Liver (tissue), 9 donors: ENCODE data around the gene PON1. TPM values are rescaled to one million over a fixed set of nuclear protein-coding genes. Genes with fewer than 3 reads are reported as not detected.

Experiments used
- DNase-seq: peaks from one replicate; pipeline ENCODE4 v3.0.0-alpha.2; 2017; ENCODE audit warnings: low spot score
- H3K27ac ChIP-seq, 2 donors: one replicate each; pipeline ENCODE4 v1.7.0; 2013; ENCODE audit warnings: inconsistent platforms in 2 of 2, low read length in 2 of 2, control low read depth in 1 of 2, low read depth in 1 of 2, mild to moderate bottlenecking in 1 of 2
- H3K27me3 ChIP-seq, 4 donors: one replicate each; pipeline versions ENCODE4 v1.6.1 to v1.7.0; 2013; ENCODE audit warnings: low read length in 3 of 4, inconsistent platforms in 1 of 4, mild to moderate bottlenecking in 1 of 4, moderate library complexity in 1 of 4; ENCODE audit not compliant: control insufficient read depth in 4 of 4, insufficient read depth in 4 of 4
- H3K36me3 ChIP-seq, 4 donors: one replicate each; pipeline versions ENCODE4 v1.6.1 to v1.7.0; 2013; ENCODE audit warnings: low read length in 3 of 4, mild to moderate bottlenecking in 3 of 4, low read depth in 1 of 4, moderate library complexity in 1 of 4; ENCODE audit not compliant: control insufficient read depth in 4 of 4, insufficient read depth in 3 of 4
- H3K4me1 ChIP-seq, 4 donors: one replicate each; pipeline versions ENCODE4 v1.6.1 to v1.7.0; 2013; ENCODE audit warnings: low read length in 3 of 4, mild to moderate bottlenecking in 3 of 4, moderate library complexity in 1 of 4; ENCODE audit not compliant: control insufficient read depth in 4 of 4, insufficient read depth in 4 of 4
- H3K4me3 ChIP-seq, 3 donors: one replicate each; pipeline versions ENCODE4 v1.6.1 to v1.7.0; 2013; ENCODE audit warnings: low read length in 3 of 3, control low read depth in 1 of 3, low read depth in 1 of 3, mild to moderate bottlenecking in 1 of 3
- H3K9ac ChIP-seq, 2 donors: one replicate each; pipeline ENCODE4 v1.7.0; 2013; ENCODE audit warnings: low read length in 2 of 2, mild to moderate bottlenecking in 2 of 2, moderate library complexity in 2 of 2, control low read depth in 1 of 2, low read depth in 1 of 2
- H3K9me3 ChIP-seq, 4 donors: one replicate each; pipeline versions ENCODE4 v1.6.1 to v1.7.0; 2013; ENCODE audit warnings: low read length in 3 of 4; ENCODE audit not compliant: control insufficient read depth in 4 of 4
- ATF3 ChIP-seq: IDR thresholded peaks from 2 replicates; pipeline ENCODE4 v1.6.1; 2016; ENCODE audit warnings: antibody characterized with exemption
- EGR1 ChIP-seq, 2 donors: IDR thresholded peaks; 2 replicates each; pipeline ENCODE4 v1.6.1; 2016 to 2018; ENCODE audit warnings: antibody characterized with exemption in 2 of 2, low read depth in 2 of 2
- FOXA1 ChIP-seq: IDR thresholded peaks from 2 replicates; pipeline ENCODE4 v1.6.1; 2016; ENCODE audit warnings: antibody characterized with exemption
- FOXA2 ChIP-seq: IDR thresholded peaks from 2 replicates; pipeline ENCODE4 v1.6.1; 2016; ENCODE audit warnings: antibody characterized with exemption
- GABPA ChIP-seq, 2 donors: IDR thresholded peaks in 1 of 2; conservative IDR thresholded peaks in 1 of 2; 2 replicates each; pipeline ENCODE4 v1.6.1; 2016; ENCODE audit warnings: antibody characterized with exemption in 2 of 2, mild to moderate bottlenecking in 1 of 2, moderate library complexity in 1 of 2
- HNF4A ChIP-seq, 2 donors: conservative IDR thresholded peaks; 2 replicates each; pipeline ENCODE4 v1.6.1; 2016; ENCODE audit warnings: antibody characterized with exemption in 2 of 2, mild to moderate bottlenecking in 2 of 2
- HNF4G ChIP-seq: IDR thresholded peaks from 2 replicates; pipeline ENCODE4 v1.6.1; 2016; ENCODE audit warnings: antibody characterized with exemption
- JUND ChIP-seq, 2 donors: IDR thresholded peaks; 2 replicates each; pipeline ENCODE4 v1.6.1; 2016; ENCODE audit warnings: antibody characterized with exemption in 2 of 2
- NR2F2 ChIP-seq: IDR thresholded peaks from 2 replicates; pipeline ENCODE4 v1.6.1; 2016; ENCODE audit warnings: antibody characterized with exemption
- RAD21 ChIP-seq, 2 donors: IDR thresholded peaks; 2 replicates each; pipeline ENCODE4 v1.6.1; 2016; ENCODE audit warnings: antibody characterized with exemption in 2 of 2, mild to moderate bottlenecking in 2 of 2
- RXRA ChIP-seq, 2 donors: IDR thresholded peaks; 2 replicates each; pipeline ENCODE4 v1.6.1; 2017 to 2018; ENCODE audit warnings: antibody characterized with exemption in 2 of 2, mild to moderate bottlenecking in 1 of 2
- SP1 ChIP-seq: IDR thresholded peaks from 2 replicates; pipeline ENCODE4 v1.6.1; 2018; ENCODE audit warnings: antibody characterized with exemption, mild to moderate bottlenecking
- TAF1 ChIP-seq: conservative IDR thresholded peaks from 2 replicates; pipeline ENCODE4 v1.6.1; 2016; ENCODE audit warnings: antibody characterized with exemption, mild to moderate bottlenecking
- YY1 ChIP-seq: IDR thresholded peaks from 2 replicates; pipeline ENCODE4 v1.6.1; 2016; ENCODE audit warnings: antibody characterized with exemption, mild to moderate bottlenecking
- WGBS: extraction: QIAGEN DNeasy Blood & Tissue Kit; methylation state at CpG from one replicate; pipeline ENCODE4 v1.1.7; 2013; 5-methylcytosine and 5-hydroxymethylcytosine counted together
- polyA plus RNA-seq, 2 donors: library from polyadenylated mRNA; stranded (reverse) in 1 of 2; unstranded in 1 of 2; fragments of 200-250 nt in 1 of 2; fragments of >200 nt in 1 of 2; fragmentation: Nextera tagmentation in 1 of 2; extraction: Ambion mirVana in 1 of 2; gene quantifications; one replicate each; pipeline versions ENCODE4 v1.2.1 to v1.2.3, GENCODE V29; 2013 to 2015
- total RNA-seq, 2 donors: library from RNA; depleted of rRNA; stranded (reverse); fragments of >200 nt; gene quantifications; one replicate each; pipeline ENCODE4 v1.2.3, GENCODE V29; 2014
- TF ChIP-seq, protein P1 (sequence below): fragments of 150-350 bp; IDR thresholded peaks from 2 replicates; pipeline ENCODE4 v1.5.1; 2017; ENCODE audit warnings: improper control_type of control experiment, low read depth, low read length; ENCODE audit not compliant: missing input control
- TF ChIP-seq, protein P2 (sequence below): IDR thresholded peaks from 2 replicates; pipeline ENCODE4 v1.6.1; 2016; ENCODE audit warnings: antibody characterized with exemption
- TF ChIP-seq, protein P3 (sequence below): IDR thresholded peaks from 2 replicates; pipeline ENCODE4 v1.6.1; 2016; ENCODE audit warnings: antibody characterized with exemption, mild to moderate bottlenecking
- TF ChIP-seq, protein P4 (sequence below): IDR thresholded peaks from 2 replicates; pipeline ENCODE4 v1.6.1; 2016; ENCODE audit warnings: antibody characterized with exemption
- donor health status: healthy.
- donor health status: healthy.
- donor health status: healthy.
- donor health status: healthy.
- donor health status: healthy.

PON1 gene
- total and polyA plus RNA-seq, 4 donors = 54.8 to 1,101 (median 207) TPM

DNA sequence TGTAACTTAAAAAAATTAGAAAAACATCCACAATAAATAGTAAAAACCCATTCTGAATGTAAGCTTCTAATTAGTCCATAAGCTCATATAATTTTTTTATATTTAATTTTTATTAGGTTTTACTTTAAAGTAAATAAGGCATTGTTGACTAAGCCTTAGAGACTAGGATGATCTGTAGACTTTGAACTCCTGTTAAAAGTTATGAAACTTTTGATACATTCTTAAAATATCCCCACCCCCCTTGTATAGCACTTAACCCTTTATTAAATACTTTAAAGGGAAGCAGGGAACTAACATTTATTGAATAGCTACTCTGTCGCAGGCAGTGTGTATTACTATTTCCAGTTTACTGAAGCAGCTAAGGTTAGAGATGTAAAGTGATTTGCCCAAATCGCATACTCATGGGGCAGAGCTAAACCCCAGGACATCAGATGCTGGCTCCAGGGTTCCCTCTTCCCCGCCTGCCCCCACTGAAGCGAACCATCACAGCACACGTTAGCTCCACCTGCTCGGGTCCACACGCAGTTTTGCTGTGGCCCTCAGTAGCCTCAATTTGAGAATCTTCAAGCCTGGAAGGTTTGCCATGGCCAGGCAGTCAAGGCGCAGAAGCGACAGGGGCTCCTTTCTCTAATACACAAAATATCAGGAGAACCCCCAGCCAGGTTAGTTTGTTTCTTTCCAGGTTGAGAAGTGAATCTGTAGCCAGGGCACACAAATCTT is 762 bp downstream of the PON1 start:
- Histone ChIP-seq H3K36me3 (no peaks in the 10 kb centered on the region), H3K27ac (peak overlapping the region; percentile 75 to 78), H3K27me3 (no peaks in the 10 kb centered on the region), H3K9me3 (no peaks in the 10 kb centered on the region), H3K4me3 (peak overlapping the region; percentile 73 to 88 (median 78)), H3K9ac (peak overlapping the region; percentile 82 to 91), H3K4me1 (peaks cover 2 to 53% (median 41%) of the 10 kb centered on the region in 4 donors)
- no peak for DNase-seq
- 38% methylated on average over 9 of the region's 9 CpGs for WGBS
- TF ChIP-seq ATF3 = no peak
- TF ChIP-seq HNF4G = peak; percentile 62
- TF ChIP-seq HNF4A (conservative IDR thresholded peaks at IDR 0.05) = peak; percentile 85 to 88
- TF ChIP-seq RXRA (IDR thresholded peaks at IDR 0.05) = peak in 1 of 2 donors; percentile 35
- TF ChIP-seq SP1 = no peak
- TF ChIP-seq JUND (IDR thresholded peaks at IDR 0.05) = peak in 1 of 2 donors; percentile 29
- TF ChIP-seq FOXA1 = peak; percentile 57
- peak; percentile 84 for TF ChIP-seq FOXA2
- TF ChIP-seq, protein P1, sequence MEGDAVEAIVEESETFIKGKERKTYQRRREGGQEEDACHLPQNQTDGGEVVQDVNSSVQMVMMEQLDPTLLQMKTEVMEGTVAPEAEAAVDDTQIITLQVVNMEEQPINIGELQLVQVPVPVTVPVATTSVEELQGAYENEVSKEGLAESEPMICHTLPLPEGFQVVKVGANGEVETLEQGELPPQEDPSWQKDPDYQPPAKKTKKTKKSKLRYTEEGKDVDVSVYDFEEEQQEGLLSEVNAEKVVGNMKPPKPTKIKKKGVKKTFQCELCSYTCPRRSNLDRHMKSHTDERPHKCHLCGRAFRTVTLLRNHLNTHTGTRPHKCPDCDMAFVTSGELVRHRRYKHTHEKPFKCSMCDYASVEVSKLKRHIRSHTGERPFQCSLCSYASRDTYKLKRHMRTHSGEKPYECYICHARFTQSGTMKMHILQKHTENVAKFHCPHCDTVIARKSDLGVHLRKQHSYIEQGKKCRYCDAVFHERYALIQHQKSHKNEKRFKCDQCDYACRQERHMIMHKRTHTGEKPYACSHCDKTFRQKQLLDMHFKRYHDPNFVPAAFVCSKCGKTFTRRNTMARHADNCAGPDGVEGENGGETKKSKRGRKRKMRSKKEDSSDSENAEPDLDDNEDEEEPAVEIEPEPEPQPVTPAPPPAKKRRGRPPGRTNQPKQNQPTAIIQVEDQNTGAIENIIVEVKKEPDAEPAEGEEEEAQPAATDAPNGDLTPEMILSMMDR = no peak
- TF ChIP-seq, protein P2, sequence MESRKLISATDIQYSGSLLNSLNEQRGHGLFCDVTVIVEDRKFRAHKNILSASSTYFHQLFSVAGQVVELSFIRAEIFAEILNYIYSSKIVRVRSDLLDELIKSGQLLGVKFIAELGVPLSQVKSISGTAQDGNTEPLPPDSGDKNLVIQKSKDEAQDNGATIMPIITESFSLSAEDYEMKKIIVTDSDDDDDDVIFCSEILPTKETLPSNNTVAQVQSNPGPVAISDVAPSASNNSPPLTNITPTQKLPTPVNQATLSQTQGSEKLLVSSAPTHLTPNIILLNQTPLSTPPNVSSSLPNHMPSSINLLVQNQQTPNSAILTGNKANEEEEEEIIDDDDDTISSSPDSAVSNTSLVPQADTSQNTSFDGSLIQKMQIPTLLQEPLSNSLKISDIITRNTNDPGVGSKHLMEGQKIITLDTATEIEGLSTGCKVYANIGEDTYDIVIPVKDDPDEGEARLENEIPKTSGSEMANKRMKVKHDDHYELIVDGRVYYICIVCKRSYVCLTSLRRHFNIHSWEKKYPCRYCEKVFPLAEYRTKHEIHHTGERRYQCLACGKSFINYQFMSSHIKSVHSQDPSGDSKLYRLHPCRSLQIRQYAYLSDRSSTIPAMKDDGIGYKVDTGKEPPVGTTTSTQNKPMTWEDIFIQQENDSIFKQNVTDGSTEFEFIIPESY = peak; percentile 13
- TF ChIP-seq NR2F2 = no peak
- peak; percentile 20 for TF ChIP-seq TAF1
- TF ChIP-seq, protein P3, sequence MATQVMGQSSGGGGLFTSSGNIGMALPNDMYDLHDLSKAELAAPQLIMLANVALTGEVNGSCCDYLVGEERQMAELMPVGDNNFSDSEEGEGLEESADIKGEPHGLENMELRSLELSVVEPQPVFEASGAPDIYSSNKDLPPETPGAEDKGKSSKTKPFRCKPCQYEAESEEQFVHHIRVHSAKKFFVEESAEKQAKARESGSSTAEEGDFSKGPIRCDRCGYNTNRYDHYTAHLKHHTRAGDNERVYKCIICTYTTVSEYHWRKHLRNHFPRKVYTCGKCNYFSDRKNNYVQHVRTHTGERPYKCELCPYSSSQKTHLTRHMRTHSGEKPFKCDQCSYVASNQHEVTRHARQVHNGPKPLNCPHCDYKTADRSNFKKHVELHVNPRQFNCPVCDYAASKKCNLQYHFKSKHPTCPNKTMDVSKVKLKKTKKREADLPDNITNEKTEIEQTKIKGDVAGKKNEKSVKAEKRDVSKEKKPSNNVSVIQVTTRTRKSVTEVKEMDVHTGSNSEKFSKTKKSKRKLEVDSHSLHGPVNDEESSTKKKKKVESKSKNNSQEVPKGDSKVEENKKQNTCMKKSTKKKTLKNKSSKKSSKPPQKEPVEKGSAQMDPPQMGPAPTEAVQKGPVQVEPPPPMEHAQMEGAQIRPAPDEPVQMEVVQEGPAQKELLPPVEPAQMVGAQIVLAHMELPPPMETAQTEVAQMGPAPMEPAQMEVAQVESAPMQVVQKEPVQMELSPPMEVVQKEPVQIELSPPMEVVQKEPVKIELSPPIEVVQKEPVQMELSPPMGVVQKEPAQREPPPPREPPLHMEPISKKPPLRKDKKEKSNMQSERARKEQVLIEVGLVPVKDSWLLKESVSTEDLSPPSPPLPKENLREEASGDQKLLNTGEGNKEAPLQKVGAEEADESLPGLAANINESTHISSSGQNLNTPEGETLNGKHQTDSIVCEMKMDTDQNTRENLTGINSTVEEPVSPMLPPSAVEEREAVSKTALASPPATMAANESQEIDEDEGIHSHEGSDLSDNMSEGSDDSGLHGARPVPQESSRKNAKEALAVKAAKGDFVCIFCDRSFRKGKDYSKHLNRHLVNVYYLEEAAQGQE = peak; percentile 33
- TF ChIP-seq, protein P4, sequence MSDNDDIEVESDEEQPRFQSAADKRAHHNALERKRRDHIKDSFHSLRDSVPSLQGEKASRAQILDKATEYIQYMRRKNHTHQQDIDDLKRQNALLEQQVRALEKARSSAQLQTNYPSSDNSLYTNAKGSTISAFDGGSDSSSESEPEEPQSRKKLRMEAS = peak; percentile 16
- no peak for TF ChIP-seq YY1
- no peak for TF ChIP-seq EGR1 (IDR thresholded peaks at IDR 0.05; ENCODE audit: low read depth in 2 of 2)
- TF ChIP-seq GABPA (IDR thresholded peaks at IDR 0.05 in 1 of 2, conservative IDR thresholded peaks at IDR 0.05 in 1 of 2) = no peak
- TF ChIP-seq RAD21 (IDR thresholded peaks at IDR 0.05) = peak in 1 of 2 donors; percentile 31
